GM18507 (cell line): ENCODE data around the gene LMBR1.
"Not testable (repeated sequence)": the region's sequence is repeated elsewhere in the genome, so short reads cannot be mapped to it uniquely, and the experiment has no call there.

Experiments used
- DNase-seq: peaks from one replicate; pipeline ENCODE4 v3.0.0; 2011; ENCODE audit warnings: low read depth; ENCODE audit not compliant: insufficient read length; ENCODE audit errors: extremely low spot score
- FAIRE-seq: peaks from 2 replicates; lab custom pipeline; 2011; peaks lifted over from hg19 to GRCh38; lab: Jason Lieb, UNC

The LMBR1 gene, protein sequence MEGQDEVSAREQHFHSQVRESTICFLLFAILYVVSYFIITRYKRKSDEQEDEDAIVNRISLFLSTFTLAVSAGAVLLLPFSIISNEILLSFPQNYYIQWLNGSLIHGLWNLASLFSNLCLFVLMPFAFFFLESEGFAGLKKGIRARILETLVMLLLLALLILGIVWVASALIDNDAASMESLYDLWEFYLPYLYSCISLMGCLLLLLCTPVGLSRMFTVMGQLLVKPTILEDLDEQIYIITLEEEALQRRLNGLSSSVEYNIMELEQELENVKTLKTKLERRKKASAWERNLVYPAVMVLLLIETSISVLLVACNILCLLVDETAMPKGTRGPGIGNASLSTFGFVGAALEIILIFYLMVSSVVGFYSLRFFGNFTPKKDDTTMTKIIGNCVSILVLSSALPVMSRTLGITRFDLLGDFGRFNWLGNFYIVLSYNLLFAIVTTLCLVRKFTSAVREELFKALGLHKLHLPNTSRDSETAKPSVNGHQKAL

DNA sequence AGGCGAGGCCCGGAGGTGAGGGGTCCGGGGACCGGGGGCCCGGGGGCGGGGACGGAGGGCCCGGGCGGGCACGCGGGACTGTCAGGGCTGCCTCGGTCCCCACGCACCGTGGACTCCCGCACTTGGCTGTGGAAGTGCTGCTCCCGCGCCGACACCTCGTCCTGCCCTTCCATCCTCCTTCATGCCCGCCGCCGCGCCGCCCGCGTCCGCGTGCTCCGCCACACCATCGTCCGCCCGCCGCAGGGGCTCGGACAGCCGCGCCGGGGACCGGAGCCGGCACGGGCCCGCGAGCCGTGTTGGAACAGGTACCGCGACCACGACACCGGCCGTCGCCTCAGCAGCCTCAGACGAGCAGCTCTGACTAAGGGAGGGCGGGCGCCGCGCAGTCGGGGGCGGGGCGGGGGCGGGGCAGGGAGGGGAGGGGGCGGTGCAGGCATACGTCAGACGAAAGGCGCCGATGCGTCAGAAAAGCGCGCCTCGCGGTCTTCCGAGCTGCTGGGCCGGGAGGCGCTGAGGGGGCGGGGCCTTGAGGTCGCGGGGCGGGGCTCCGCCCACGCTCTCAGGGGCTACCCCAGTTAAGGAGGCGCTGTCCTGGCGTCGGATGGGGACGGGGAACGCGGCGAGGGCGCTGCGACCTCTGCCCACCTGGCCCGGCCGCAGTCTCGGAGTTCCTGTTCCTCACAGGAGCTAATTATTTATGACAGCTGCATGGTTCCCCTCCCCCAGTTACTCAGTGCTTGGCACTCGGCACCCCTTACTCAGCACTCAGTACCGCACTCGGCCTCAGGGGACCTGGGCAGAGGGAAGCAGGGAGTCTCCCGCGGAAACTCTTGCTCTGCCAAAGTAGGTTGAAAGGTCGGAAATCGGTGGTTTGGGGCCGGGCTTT lies at the start of gene LMBR1:
TSS of gene LMBR1 (minus strand) at position 363 of the 886 bp plus-strand sequence. CDS start at position 173, 190 bp downstream.
- FAIRE-seq (peak; percentile 87), DNase-seq (peak; percentile 92)

DNA sequence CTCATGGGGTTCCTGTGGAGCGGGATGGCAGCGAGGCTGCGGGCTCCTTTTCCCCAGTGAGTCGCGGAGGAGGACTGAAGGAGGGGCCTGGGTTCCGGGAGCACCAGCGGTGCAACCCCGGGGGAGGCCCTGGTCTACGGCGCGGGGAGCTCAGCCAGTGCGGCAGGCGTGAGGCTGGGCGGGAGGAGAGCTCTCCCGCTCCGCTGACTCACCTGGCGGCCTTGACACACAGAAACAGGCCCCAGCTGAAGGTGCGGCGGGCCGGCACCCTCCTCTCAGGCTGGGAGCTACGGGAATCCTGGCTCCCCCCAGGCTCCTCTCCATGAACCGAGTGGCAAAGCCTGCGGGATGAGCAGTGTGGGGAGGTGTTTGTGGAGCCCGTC lies 49.7 kb upstream of the LMBR1 start:
- no peak for DNase-seq

DNA sequence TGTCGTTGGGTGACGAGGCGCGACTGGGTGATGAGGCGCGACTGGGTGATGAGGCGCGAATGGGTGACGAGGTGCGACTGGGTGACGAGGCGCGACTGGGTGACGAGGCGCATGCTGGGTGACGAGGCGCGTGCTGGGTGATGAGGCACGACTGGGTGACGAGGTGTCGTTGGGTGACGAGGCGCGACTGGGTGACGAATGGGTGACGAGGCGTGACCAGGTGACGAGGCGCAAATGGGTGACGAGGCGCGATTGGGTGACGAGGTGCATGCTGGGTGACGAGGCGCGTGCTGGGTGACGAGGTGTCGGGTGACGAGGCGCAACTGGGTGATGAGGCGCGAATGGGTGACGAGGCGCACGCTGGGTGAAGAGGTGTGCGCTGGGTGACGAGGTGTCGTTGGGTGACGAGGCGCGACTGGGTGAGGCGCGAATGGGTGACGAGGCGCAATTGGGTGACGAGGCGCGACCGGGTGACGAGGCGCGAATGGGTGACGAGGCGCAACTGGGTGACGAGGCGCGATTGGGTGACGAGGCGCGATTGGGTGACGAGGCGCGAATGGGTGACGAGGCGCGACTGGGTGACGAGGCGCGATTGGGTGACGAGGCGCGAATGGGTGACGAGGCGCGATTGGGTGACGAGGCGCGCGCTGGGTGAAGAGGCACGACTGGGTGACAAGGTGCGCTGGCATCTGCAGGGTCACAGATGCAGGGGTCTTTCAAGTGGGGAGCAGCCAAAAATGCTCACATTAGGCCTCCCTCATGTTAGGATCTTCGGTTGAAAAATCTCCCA lies 48.6 kb upstream of the LMBR1 start:
- FAIRE-seq (no peak), DNase-seq (no peak)

More for the DNA sequence above, 49.7 kb upstream of the LMBR1 start:
- FAIRE-seq, result no peak

DNA sequence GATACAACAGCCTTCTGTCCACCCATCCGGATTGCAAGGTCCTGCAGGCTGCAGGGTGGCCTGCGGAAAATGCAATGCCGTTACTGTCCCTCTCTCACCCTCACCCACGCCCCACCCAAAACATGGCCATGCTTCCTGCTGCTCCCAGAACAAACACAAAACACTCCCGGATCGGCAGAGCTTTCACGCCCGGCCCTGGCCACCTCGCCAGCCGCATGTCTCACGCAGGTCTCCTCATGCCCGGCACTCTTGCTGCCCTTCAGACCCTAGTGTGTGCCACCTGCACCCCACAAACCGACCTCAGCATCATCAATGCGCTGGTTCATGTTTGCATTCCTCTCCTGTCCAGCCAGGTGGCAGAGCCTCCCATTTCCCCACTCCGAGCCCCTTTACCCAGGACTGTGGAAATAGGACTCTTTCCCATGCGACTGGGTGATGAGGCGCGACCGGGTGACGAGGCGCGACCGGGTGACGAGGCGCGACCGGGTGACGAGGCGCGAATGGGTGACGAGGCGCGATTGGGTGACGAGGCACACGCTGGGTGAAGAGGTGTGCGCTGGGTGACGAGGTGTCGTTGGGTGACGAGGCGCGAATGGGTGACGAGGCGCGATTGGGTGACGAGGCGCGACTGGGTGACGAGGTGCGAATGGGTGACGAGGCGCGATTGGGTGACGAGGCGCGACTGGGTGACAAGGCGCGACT lies 47.6 kb upstream of the LMBR1 start:
- DNase-seq (no peak), FAIRE-seq (no peak)

DNA sequence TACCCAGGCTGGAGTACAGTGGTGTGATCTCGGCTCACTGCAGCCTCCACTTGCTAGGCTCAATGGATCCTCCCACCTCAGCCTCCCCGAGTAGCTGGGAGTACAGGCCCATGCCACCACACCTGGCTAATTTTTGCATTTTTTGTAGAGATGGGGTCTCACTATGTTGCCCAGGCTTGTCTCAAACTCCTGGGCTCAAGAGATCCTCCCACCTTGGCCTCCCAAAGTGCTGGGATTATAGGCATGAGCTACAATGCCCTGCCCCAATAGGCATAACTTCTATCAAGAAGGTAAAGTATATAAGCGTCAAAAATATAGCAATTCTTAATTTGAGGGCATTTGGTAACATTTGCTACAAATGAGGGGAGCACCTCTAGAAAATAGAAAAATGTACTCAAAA lies 43.8 kb upstream of the LMBR1 start:
- DNase-seq, FAIRE-seq: not testable (repeated sequence)

DNA sequence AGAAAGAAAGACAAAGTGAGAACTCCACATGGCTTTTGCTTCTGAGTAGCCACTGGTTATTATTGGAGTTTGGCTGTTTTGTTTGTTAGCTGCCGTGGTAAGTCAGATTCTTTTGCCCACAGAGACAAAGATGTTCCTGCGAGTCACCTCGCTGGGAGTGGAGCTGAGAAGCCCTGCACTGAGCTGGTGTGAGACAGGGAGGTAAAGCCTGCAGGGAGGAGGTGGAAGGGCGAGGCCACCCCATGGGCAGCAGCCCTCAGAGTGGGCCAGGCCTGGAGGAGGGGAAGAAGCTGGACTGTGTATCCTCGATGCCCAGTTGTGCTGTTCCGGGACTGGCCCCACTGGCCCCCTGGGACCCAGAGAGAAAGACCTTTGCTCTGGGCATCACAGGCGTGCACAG lies 42.3 kb upstream of the LMBR1 start:
- DNase-seq, result no peak
- no peak for FAIRE-seq

DNA sequence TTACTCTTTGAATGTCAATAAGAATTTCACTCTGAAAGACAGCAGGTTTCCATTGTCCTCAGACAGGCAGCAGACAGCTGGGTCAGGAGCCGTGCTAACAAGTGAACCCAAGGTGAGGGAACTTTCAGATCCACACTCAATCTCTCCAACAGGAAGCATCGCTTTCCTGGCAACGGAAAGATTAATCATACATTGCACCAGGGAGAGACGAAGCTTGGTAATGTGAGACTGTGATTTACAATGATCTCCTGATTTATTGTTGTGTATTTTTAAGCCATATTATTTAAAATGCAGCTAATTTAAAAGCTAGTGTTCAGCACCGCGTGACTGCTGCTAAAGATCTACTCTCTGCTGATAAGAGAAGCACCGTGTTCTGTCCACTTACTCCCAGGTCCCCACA lies 39.0 kb upstream of the LMBR1 start:
- DNase-seq (no peak), FAIRE-seq (no peak)

DNA sequence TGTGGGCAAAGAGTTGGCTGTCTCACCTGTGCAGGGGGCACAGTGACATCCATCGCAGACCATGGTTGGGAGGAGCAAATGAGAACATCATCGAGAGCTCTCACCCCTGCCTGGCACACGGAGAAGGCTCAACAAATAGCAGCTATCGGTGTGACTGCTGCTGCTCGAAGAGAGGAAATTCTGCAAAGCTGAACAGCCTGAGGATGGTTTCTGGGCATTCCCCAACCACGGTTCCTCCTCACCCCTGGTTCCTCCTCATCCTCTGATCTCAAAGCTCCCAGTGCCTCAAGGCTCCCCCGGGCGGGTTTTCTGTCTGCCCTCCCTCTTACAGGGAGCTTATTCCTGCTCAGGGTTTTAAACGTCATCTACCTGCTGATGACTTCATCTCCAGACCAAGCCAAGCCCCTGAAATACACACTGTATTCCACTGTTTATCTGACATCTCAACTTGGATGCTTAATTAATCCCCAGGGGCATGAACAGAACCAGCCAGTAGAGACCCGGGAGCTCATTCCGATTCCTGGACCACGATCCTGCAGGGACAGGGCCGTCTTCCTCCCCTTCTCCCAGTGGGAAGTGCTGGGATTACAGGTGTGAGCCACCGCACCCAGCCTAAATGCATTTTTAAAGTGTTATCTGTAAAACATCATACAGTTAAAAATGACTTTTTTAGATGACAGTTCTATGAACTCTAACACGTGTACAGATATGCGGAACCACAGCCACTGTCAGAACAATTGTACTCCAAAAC lies 37.0 kb upstream of the LMBR1 start:
- no peak for FAIRE-seq

DNA sequence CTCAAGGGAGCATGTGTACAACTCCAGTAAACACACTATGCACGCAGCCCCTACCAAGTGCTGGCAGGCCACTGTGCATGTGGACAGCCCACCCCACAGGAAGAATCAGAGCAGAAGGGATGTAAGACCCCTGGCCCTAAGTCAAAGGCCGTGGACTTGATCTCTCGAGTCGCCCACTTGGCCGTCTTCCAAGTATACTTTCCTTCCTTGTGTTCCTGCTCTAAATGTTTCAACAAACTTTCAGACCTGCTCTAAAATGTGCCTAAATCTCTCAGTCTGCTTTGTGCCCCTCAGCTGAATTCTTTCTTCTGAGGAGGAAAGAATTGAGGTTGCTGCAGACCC lies 35.4 kb upstream of the LMBR1 start:
- DNase-seq (no peak), FAIRE-seq (no peak)

More for the DNA sequence above, 37.0 kb upstream of the LMBR1 start:
- DNase-seq, result no peak

DNA sequence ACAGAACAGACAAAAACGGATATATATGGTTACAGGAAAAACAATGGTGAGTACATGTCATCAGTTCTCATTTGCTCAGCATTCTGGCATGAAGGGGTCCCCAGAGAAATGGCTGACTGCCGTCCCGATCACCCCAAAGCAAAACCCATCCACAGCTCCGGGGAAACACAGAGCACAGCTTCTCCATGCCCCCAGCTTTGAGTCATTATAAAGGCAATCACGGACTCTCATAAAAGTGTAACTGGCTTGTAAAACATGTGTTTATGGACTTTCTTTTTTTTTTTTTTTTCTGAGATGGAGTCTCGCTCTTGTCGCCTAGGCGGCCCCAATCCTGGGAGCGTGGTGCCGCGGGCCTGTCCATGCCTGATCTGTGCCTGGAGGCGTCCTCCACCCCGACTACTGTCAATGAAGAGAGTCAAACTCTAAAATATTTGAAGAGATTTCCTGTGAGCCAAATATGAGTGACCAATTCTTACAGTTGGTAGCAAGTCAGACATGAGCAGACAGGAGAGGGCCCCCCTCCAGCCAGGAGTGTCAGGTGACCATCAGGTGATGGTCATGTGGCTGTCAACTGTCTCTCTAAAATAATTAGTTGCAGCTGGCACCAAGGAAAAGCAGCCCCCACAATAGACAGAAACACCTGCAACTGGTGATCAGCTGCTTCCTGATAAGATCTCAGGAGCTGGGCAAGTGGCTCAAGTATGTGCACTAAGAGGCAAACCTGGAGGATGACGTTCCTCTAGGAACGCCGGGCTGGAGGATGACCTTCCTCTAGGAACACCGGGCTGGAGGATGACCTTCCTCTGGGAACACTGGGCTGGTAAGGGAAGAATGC lies 34.8 kb upstream of the LMBR1 start:
- FAIRE-seq (no peak), DNase-seq (no peak)

DNA sequence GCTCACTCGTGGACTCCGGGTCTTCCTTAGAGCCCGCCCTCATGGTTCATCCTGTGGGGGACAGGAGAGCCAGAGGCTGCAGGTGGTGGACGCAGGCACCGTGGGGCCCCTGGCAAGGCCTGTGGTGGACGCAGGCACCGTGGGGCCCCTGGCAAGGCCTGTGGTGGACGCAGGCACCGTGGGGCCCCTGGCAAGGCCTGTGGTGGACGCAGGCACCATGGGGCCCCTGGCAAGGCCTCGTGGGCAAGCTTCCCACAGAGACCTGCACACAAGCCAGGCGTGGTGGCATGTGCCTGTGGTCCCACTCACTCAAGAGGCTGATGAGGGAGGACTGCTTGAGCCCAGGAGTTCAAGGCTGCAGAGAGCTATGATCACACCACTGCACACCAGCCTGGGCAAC lies 32.8 kb upstream of the LMBR1 start:
- not testable (repeated sequence) for DNase-seq, FAIRE-seq

DNA sequence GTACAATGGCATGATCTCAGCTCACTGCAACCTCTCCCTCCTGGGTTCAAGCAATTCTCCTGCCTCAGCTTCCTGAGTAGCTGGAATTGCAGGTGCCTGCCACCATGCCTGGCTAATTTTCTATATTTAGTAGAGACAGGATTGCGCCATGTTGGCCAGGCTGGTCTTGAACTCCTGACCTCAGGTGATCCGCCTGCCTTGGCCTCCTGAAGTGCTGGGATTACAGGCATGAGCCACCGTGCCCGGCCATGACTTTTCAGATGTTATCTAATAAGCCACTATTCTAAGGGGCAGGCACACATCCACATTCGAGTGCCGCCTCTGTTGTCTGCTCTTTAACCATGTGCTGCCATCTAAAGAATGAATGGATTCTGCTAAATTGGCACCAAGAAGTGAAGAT lies 29.3 kb upstream of the LMBR1 start:
- not testable (repeated sequence) for DNase-seq, FAIRE-seq

DNA sequence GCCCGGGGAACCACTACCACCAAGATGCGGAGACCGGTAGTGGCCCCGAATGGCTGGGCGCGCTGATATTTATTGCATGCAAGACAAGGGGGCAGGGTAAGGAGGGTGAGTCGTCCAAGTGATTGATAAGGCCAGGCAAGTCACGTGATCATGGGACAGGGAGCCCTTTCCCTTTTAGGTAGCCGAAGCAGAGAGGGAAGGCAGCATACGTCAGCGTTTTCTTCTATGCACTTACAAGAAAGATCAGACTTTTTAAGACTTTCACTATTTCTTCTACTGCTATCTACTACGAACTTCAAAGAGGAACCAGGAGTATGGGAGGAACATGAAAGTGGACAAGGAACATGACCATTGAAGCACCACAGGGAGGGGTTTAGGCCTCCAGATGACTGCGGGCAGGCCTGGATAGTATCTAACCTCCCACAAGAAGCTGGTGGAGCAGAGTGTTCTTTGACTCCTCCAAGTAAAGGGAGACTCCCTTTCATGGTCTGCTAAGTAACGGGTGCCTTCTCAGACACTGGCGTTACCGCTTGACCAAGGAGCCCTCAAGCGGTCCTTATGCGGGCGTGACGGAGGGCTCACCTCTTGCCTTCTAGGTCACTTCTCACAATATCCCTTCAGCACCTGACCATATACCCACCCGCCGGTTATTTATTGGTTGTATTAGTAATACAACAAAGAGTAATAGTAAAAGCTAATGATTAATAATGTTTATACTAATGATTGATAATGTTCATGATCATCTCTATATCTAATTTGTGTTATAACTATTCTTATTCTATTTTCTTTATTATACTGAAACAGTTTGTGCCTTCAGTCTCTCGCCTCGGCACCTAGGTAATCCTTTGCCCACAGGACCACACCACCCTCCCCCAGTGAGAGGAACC lies 27.7 kb upstream of the LMBR1 start:
- FAIRE-seq, result peak; percentile 54
- DNase-seq, result not testable (repeated sequence)

DNA sequence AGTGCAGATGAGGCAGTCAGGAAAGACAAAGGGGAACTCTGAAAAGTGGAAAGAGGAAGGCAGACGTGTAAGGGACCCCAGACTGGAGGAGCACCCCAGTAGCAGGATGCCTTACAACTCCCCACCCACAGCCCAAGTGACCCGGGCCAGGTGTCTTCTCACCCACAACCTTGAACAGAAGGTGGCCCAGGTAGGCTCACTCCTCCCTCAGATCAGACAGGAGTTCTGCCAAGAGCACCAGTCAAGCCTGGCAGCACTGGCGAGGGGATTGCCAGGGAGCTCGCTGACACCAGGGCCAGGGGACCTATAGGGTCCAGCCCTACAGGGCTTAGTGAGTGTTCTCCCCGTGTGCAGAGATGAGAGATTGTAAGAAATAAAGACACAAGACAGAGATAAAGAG lies 27.1 kb upstream of the LMBR1 start:
- DNase-seq (no peak), FAIRE-seq (no peak)

DNA sequence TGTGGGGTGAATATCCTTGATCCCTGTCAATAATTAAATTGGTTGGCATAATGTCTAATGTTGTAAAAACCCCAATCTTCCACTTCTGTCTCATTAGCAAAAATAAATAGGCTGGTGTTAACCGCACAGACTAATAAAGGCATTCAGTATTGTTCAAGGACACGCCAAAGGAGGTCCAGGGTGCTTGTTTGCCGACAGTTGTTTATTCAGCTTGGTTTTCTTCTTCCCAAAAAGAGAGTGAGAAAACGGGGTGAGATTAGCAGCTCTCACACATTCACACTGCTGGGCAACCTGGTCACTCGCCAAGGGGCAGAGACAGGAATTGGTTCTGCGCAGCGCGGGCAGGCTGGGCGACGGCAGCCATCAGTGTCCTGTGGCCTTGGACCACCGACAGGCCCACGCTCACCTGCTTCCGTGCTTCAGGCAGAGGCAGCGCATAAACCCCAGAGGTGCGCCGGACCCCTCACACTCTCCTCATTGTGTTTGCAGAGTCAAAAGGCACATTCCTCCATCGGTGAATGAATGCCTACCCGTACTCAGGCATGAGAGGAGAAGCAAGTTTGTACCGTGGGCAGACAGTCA lies 26.2 kb upstream of the LMBR1 start:
- DNase-seq (no peak), FAIRE-seq (no peak)

DNA sequence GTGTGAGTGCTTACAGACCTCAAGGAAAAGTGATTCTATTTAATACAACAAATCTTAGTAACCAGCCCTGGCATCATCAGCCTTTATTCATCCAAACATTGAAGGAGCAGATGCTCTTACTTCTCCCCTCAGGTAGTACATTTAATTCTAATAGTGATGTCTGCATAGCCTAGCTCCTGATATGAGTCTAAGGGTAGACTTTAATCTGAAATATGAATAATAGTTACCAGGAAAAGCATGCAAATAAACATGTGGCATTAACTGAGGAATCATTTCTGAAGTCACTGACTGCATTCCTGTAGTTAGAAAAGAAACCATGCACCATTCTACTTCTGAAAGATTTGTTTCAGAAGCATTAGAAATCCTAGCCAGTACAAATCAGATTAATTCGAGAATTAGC lies 25.7 kb upstream of the LMBR1 start:
- DNase-seq (no peak), FAIRE-seq (peak; percentile 78)
